Activated CD4-positive, alpha-beta T cell treated with anti-CD3 and anti-CD28 coated beads for 4 hours (primary cell): ENCODE measurements around the gene DNASE2.
"Not testable (repeated sequence)": the region's sequence is repeated elsewhere in the genome, so short reads cannot be mapped to it uniquely, and the experiment has no call there.

ENCODE experiments used
- DNase-seq, 2 donors: peaks; one replicate each; pipeline ENCODE4 v3.0.0-alpha.2; 2020

DNASE2 gene, protein sequence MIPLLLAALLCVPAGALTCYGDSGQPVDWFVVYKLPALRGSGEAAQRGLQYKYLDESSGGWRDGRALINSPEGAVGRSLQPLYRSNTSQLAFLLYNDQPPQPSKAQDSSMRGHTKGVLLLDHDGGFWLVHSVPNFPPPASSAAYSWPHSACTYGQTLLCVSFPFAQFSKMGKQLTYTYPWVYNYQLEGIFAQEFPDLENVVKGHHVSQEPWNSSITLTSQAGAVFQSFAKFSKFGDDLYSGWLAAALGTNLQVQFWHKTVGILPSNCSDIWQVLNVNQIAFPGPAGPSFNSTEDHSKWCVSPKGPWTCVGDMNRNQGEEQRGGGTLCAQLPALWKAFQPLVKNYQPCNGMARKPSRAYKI

DNA sequence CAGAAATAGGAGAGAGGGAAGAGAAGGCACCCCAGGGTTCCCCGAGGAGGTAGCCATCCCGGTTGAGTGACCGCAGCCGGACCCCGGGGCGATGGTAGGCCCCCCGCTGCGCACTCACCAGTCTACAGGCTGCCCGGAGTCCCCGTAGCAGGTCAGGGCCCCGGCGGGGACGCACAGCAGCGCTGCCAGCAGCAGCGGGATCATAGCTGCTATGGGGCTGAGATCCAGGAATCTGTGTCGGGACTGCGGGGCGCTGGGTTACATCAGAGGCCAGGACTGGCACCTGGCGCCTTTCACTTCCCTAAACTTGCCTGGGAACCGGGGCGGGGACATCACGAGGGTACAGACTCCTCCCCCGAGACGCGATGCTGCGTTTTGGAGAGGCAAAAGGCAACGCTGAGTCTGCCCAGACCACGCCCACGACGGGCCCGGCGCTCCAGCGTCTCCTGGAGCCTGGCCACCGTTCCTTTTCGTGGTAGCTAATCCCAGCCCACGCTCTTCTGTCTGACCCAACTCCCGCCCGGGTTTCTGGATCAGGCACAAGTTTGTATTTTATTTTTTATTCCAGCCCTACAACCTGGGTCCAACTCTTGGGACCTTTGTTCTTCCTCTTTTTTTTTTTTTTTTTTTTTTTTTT lies at the start of gene DNASE2:
Gene DNASE2 (minus strand): TSS at position 278 of the 637 bp plus-strand sequence. CDS start 74 bp downstream, at position 204.
- DNase-seq = peak; percentile 87 to 89

DNA sequence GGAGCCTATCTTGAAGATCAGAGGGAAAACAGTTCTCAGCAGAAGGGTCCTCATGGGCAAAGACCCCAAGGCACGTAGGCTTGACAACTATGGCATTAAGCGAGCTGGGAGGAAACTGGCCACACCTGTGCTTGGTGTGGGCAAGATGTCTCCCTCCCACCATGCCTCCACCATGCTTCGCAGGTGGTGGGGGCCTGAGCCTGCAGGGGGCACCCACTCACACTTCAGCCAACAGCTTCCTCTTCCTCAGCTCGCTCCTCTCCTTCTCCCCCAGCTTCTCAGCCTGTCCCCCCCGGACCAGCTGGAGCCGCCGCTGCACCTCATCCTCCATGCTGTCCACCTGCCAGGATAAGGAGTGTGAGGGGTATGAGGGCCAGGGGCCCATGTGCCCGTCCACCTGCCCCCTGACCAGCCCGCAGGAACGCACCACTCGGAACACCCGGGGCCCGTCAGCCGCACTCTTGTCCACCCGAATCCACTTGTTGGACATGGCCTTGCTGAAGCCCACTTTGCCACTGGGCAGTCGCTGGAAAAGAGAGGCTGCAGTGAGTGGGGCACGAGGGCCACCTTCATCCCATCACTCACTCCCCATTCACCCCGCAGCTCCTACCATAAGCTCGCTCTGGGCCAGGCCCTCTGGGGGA lies 48.9 kb upstream of the DNASE2 start:
- no peak for DNase-seq

DNA sequence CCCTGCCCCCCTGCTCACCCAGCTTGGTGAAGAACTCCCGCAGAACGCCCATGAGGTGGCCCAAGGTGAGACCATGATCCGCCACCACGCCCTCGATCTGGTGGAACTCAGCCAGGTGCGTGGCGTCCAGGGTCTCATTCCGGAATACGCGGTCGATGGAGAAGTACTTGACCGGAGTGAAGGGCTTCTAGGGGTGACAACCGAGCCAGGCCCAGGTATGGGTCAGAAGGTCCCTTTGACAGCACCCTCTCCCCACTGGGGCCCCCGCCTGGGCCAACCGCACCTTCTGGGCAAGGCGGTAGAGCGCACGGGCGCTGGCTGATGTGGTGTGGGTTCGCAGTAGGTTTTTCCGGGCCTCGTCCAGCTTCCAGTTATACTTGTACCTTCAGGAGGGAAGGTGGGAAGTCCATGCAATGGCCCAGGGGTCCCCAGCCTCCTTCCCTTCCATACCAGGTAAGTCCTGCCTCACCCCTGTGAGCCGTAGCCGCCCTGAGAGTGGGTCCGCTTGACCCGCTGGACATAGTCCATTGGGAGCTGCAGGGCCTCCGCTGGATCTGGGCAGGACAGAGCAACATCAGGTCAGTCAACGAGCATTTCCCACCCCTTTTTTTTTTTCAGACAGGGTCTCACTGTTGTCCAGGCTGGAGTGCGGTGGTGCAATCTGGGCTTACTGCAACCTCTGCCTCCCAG lies 43.5 kb upstream of the DNASE2 start:
- DNase-seq = no peak

DNA sequence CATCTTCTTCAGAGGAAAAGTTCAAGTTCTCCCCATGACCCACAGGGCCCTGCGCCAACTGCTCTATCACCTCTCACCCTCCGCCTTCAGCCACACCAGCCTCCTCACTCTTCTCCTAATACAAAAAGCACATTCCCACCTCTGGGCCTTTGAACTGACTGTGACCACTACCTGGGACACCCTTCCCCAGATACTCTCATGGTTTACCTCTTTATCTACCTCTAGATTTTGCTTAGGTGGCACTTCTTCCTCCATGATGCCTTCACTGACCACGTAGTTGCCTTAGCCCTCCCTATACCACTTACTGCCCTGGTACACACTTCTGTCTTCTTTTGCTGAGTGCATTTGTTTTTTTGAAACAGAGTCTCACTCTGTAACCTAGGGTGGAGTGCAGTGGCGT lies 41.7 kb upstream of the DNASE2 start:
- no peak for DNase-seq

DNA sequence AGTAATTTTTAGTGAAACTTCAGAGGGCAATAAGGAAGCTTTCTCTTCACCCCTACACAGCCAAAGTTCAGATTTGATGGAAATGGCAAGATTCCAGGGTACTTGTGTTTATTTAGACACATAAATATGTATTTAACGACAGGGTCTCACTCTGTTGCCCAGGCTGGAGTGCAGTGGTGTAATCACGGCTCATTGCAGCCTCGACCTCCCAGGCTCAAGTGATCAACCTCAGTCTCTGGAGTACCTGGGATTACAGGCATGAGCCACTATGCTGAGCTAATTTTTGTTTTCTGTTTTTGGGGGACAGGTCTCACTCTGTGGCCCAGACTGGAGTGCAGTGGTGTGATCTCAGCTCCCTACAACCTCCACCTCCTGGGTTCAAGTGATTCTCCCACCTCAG lies 39.8 kb upstream of the DNASE2 start:
- no peak for DNase-seq

DNA sequence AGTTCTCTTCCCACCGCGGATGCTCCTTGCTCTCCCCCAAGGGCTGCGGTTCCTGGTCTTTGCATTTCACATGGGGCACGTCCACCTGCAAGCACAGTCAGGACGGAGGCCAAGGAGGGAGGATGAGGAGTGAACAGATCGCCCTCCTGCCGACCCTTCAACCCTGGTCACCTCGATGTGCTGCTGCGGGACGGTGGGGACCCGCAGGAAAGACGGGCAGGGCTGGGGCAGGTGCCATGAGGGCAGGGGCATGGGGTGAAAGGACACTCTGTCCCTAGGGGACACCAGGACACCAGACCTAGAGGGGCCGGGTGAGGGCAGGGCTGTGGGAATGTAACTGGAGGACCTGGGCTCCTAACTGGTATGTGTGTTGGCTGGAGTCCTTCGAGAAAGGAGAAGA lies 37.0 kb upstream of the DNASE2 start:
- DNase-seq = no peak

DNA sequence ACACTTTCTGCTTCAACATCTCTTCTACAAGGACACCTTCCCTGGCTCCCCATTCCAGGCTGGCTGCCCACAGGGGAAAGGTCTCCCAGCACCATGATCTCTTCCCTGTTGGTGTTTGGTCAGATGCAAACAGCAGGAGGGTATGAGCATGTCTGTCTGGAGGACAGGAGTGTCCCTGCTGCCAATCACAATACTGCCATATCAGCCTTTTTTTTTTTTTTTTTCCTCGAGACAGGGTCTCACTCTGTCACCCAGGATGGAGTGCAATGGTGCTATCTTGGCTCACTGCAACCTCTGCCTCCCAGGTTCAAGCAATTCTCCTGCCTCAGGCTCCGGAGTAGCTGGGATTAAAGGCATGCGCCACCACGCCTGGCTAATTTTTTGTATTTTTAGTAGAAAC lies 34.6 kb upstream of the DNASE2 start:
- DNase-seq = not testable (repeated sequence)

DNA sequence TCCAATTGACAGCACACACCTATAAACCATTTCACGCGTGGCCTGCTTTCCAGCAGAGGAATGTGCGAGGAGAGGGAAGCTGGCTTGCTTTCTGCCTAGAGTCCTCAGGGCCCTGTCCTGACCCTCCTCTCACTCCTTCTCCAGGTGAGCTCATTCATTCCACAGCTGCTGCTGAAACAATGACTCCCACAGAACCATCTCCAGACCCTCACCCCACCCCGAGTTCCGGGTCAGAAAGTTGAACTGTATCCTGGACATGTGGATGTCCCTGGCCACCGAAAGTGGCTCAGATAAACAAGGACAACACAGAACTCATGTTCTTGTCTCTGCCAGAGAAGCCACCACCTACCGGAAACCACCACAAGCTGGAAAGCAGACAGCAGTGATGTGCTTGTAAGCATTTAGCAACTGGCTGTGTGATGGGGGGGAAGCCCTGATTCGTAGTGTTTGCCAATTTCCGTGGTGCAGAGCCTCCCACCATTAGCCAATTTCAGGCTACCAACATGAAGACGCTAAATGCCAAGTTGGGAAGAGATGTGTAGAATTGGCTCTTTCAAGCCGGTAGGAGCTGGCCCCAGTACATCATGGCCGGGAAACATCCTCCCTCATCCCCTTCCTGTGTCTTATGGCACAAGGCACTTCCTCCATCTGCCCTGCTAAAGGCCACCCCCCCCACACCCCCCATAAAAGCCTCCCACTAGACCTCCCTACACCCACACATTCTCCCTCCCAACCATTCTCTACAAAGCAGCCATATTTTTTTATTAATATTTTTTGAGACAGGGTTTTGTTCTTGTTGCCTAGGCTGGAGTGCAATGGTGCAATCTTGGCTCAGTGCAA lies 32.8 kb upstream of the DNASE2 start:
- peak; percentile 42 to 43 for DNase-seq

DNA sequence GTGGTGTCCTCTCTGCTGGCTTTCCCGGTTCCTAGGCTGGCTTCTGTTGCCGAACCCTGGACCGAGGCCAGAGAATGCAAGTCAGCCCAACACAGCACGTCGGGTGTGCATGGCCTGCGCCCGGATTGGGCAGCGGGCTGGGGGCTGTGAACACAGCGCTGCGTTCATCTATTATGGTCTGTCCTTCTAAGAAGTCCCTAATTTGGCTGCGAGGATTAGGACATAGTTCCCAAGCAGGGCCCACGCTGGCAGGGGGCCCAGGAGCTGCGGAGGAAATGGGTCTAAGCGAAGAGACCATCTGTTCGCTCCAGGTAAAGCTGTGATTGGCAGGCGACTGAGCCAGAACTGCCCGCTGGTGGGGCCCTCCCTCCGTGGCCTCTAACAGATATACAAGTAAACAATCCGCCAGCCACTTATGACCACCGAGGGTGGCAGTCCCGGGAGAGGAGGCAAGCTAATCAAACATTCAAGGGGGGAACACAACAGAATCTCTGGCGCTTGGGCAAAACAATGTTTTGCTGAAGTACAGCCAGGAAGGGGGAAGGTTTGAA lies 31.8 kb upstream of the DNASE2 start:
- no peak for DNase-seq

DNA sequence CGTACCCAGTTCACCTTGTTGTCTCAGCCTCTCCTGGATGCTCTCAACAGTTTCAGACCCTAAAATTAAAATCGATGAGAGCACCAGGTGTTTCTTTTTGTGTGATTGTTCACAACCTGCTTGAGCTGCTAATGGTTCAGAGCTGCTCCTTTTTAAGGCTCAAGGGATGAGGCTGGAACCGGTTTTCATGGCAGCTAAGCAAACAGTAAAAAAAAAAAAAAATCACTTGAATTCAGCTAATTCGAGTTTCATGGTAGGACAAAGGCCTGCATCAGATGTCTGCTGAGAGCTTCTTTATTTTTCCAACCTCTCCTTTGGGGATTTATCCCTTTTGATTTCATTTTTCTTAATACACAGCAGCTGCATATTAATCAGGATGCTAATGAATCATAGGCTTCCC lies 31.3 kb upstream of the DNASE2 start:
- no peak for DNase-seq

DNA sequence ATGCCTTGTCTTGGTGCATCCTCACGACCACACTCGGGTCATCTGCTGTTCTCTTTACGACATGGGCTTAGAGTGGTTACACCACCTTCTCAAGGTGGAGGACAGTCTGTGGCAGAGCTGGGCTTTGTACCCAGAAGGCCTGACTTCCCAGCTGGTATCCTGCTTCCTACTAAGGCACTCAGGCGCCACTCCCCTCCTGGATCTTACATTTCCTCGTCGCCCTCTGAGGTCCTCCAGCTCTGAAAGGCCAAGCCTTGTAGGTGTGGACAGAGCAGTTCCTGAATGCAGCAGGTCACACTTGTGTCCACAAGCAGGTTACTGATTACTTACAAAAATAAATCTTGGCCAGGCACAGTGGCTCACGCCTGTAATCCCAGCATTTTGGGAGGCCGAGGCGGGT lies 25.9 kb upstream of the DNASE2 start:
- DNase-seq = no peak

DNA sequence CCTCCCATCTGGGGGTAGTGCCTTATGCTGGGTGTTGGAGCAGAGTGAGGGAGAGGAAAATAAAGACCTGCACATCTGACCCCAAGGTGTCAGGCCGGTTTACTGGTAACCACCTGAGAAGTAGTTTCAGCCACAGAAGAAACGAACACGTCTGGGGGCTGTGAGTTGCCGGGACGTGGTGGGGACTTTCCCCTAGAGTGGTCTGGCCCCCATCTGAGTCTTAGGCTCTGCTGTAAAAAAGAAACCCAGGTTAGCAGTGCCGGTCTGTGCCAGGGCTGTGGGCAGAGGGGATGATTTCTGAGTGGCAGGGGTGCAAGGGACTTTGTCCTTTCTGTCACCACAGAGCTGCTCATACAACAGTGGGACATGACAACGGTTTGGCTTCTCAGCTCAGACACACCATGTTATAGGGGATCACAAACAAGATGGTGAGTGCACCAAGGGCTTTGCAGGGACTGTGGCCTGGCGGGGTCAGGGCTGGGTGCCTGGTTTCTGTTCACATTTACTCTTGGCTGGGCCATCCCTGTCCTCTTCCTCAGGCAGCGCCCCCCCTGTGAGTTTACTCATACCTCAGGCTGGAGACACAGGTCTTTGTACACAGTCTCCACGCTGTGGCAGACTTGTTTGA lies 18.8 kb upstream of the DNASE2 start:
- DNase-seq = no peak

DNA sequence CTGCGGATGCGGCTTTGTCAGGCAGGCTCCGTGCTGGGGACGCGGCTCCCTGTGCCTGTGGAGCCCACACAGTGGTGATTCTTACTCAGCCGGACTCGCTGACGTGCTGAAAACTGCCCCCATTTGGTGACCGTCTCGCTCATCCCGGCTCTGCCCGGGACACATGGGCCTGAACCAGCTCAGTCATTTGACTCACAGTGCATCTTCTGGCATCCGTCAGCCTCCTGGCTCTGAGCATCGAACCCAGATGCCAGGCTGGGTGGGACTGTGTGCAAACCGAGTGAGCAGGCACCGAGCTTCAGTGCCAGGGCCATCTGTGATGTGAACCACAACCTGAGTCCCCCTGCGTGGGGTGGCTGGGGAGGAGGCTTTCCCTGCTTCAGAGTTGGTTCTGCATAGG lies 15.2 kb upstream of the DNASE2 start:
- DNase-seq = no peak

DNA sequence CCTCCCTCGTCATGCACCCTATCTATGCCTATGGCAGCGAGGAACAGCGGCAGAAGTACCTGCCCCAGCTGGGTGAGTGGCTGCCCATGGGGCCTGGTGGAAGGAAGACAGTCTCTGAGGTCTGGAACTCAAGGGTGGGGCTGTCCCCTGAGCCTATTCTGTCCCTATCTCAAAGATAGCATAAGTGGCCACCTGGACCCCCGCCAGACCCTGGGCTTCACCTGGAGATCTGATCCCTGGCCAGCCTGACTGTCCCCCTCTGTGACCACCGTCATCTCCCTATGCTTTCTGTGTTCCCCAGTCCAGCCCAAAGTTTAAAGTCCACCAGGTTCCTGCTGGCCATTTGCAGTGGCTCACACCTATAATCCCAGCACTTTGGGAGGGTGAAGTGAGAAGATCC lies 12.3 kb upstream of the DNASE2 start:
- no peak for DNase-seq

DNA sequence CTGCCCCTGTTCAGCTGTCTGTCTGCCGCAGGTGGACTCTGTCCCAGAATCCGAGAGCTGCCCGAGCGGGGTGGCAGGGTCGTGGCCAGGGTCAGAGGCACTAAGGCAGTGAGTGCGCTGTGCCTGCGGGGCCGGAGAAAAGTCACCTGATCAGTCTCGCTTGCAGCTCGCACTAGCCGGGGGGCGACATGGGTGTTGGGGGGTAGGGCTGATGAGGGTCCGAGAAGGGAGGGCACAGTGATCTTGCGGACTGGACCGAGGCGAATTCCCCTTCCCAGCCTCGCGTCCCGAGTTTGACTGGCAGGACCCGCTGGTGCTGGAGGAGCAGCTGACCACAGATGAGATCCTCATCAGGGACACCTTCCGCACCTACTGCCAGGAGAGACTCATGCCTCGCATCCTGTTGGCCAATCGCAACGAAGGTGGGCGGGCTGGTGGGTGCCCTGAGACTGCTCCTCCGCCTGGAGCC lies 10.3 kb upstream of the DNASE2 start:
- DNase-seq = no peak

DNA sequence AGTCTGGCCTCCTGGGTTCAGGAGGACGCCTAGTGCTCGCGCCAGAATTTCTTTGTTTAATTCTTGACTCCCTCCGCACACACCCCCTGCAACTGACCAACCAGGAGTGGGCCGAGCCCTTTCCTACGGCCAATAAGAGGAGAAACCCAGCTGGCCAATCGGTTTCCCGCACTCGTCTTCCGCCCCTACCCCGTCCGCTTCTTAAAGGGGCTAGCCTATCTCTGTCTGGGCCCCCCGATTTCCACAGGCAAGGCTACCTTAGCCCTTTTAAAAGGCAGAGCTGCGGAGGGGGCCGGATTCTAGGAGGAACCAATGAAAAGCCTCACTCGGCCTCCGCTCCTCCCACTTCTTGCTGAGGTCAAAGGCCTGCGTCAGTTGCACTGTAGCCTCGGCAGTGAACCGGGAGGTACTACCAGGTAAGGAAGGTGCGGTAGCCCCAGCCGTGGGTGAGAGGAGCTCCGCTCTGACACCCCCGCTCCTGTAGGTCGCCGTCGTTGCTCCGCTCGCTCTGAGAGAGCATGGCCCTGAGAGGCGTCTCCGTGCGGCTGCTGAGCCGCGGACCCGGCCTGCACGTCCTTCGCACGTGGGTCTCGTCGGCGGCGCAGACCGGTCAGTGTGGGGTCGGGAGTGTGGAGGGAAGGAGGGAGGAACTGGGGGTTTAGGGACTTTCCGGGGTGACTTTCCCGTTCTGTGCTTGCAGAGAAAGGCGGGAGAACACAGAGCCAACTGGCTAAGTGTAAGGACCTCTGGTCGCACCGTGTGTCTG lies 9.7 kb upstream of the DNASE2 start, which contains the start of gene GCDH:
Gene GCDH (plus strand): TSS at position 374 of the 766 bp plus-strand sequence. CDS start 145 bp downstream, at position 519.
- DNase-seq = peak; percentile 95 to 97

DNA sequence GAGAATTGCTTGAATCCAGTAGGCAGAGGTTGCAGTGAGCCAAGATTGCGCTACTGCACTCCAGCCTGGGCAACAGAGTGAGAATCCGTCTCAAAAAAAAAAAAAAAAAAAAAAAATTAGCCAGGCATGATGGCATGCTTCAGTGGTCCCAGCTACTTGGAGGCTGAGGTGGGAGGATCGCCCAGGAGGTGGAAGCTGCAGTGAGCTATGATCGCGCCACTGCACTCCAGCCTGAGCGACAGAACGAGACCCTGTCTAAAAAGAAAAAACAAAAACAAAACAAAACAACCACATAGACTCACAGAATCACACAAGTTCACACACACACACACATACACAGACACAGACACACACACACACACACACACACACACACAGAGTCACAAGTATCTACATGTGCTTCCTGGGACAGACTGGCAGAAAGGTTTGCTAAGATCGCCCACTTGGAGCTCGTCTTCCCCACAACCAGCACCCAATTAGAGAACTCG lies 9.1 kb upstream of the DNASE2 start:
- DNase-seq = not testable (repeated sequence)

DNA sequence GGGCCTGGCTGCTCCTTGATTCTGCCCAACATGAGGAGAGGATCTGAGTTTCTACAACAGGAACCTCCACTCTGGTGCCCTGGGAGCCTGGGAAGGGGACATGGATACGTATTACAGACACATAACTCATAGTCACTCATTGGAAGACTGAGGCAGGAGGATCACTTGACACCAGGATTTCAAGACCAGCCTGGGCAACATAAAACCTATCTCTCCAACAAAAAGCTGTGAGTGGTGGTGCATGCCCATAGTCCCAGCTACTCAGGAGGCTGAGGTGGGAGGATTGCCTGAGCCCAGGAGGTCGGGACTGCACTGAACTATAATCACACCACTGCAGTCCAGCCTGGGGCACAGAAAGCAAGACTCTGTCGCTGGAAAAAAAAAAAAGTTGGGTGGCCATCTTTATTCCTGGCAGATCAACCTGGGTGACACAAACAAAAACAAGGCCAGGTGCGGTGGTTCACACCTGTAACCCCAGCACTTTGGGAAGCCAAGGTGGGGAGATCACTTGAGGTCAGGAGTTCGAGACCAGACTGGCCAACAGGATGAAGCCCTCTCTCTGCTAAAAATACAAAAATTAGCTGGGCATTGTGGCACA lies 6.9 kb upstream of the DNASE2 start:
- DNase-seq = no peak

DNA sequence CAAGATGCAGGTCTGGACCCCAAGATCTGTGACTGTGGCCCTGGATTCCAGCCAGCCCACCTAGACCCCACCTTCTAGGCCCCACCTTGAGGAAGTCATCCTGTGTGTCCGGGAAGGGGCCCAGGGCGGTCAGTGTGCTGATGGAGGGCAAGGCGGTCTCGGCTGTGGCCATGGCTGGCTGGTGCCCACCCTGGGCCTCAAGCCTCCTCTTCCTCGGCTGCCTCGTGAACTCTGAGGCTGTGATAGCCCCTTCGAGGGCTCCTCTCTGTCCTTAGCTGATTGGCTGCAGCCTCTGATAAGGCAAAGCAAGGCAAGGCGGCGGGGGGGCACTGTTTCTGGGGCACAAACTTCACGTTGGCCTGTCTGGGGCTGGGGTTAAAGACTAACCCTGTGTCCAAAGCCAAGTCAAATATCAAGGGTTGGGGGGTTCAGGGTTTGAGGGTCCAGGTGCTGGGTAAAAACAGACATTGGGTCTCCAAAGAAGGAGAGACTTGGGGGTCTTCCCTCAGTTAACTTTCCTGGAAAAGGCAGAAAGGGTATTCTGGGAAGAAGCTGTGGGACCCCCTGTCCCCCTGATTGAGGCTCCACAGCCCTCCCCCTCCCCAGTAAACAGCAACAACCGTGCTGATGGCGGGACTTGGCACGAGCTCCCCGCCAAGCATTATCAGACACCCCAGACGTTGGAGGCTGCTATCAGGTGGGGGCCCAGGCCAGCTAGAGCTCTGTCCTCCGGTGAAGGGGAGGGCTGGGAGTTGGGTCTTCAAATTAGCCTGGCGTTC lies 5.9 kb upstream of the DNASE2 start, which contains the start of gene KLF1:
Gene KLF1 (minus strand): TSS at position 233 of the 779 bp plus-strand sequence. CDS start 61 bp downstream, at position 172.
- DNase-seq = no peak
